Measurements from ENCODE around the gene SERPINC1. TPM values are rescaled to one million over a fixed set of nuclear protein-coding genes. Genes with fewer than 3 reads are reported as not detected.

The SERPINC1 gene
- total RNA-seq, 2 donors from 2014 or later: not detected

- Histone ChIP-seq H3K27ac (peak within 1 kb of the TSS; percentile 91 to 98 (median 97)), H3K4me1 (peaks cover 60% of the 10 kb centered on the region), H3K27me3 (no peaks in the 10 kb centered on the region), H3K36me3 (replicated peaks in 1 of 2; ENCODE audit: insufficient read depth in 1 of 2, low read depth in 2 of 2) (peaks cover 0 to 9% of the 10 kb centered on the region in 2 donors), H3K9me3 (no peaks in the 10 kb centered on the region), H3K4me3 (peak within 1 kb of the TSS; percentile 77 to 88)
- intact Hi-C loops (cut with DNase I): loop anchor here (10.0 kb wide), 1 partner anchor 86 kb away; no protein-coding TSS in a partner anchor
- 0 to 1% methylated on average over 43 to 44 of the region's 53 CpGs for WGBS, 2 donors
- no peak for TF ChIP-seq CTCF (IDR thresholded peaks at IDR 0.05)
- TF ChIP-seq POLR2A (IDR thresholded peaks at IDR 0.05): peak; percentile 9 to 72 (median 62)
- peak; percentile 79 for ATAC-seq
- peak; percentile 96 to 98 (median 96) for DNase-seq
Observed at GRCh38 chr1:173868266-173869020, 48.7 kb downstream of the SERPINC1 start, which contains the start of gene ZBTB37. Gene ZBTB37, plus strand, starts transcription at chr1:173868380. Its CDS starts 1,846 bp downstream, at chr1:173870226.

- no peaks in the 10 kb centered on the region for H3K27me3 ChIP-seq
- peak within 1 kb of the TSS; percentile 77 to 88 for H3K4me3 ChIP-seq
- WGBS, 2 donors: 0 to 1% methylated on average over 23 to 30 of the region's 30 CpGs
- DNase-seq: peak; percentile 99 to 100 (median 100)
- H3K27ac ChIP-seq: peak within 1 kb of the TSS; percentile 91 to 98 (median 97)
- TF ChIP-seq POLR2A (IDR thresholded peaks at IDR 0.05): peak; percentile 95 to 100 (median 100)
- peak in 2 of 7 experiments; percentile 5 to 15 for TF ChIP-seq CTCF (IDR thresholded peaks at IDR 0.05)
- peaks cover 0 to 11% of the 10 kb centered on the region in 2 donors for H3K36me3 ChIP-seq (replicated peaks in 1 of 2; ENCODE audit: insufficient read depth in 1 of 2, low read depth in 2 of 2)
- no peaks in the 10 kb centered on the region for H3K9me3 ChIP-seq
- peaks cover 61% of the 10 kb centered on the region for H3K4me1 ChIP-seq
- ATAC-seq: peak; percentile 90
- intact Hi-C loops (cut with DNase I): loop anchor here (10.0 kb wide), 1 partner anchor 87 kb away; no protein-coding TSS in a partner anchor
Observed at GRCh38 chr1:173867753-173868265, 49.3 kb downstream of the SERPINC1 start, which contains the start of gene GAS5. Gene GAS5, minus strand, starts transcription at chr1:173867989.

GRCh38 chr1:173867141-173867752, 49.9 kb downstream of the SERPINC1 start:
- peak; percentile 1 for ATAC-seq
- TF ChIP-seq CTCF (IDR thresholded peaks at IDR 0.05) (no peak), POLR2A (IDR thresholded peaks at IDR 0.05) (no peak)
- no peaks in the 10 kb centered on the region for H3K9me3 ChIP-seq
- peak overlapping the region; percentile 91 to 98 (median 97) for H3K27ac ChIP-seq
- H3K27me3 ChIP-seq: no peaks in the 10 kb centered on the region
- intact Hi-C loops (cut with DNase I): loop anchor here (10.0 kb wide), 1 partner anchor 88 kb away; no protein-coding TSS in a partner anchor
- 2 to 4% methylated on average over 30 to 32 of the region's 32 CpGs for WGBS, 2 donors
- DNase-seq: no peak
- H3K4me3 ChIP-seq: peak overlapping the region; percentile 71 to 88
- H3K4me1 ChIP-seq: peaks cover 61% of the 10 kb centered on the region
- H3K36me3 ChIP-seq (replicated peaks in 1 of 2; ENCODE audit: insufficient read depth in 1 of 2, low read depth in 2 of 2): peaks cover 0 to 11% of the 10 kb centered on the region in 2 donors

GRCh38 chr1:173866413-173867115, 50.6 kb downstream of the SERPINC1 start:
- H3K4me3 ChIP-seq: peak overlapping the region; percentile 71 to 88
- H3K36me3 ChIP-seq (replicated peaks in 1 of 2; ENCODE audit: insufficient read depth in 1 of 2, low read depth in 2 of 2): peaks cover 0 to 11% of the 10 kb centered on the region in 2 donors
- no peak for TF ChIP-seq POLR2A (IDR thresholded peaks at IDR 0.05)
- TF ChIP-seq CTCF (IDR thresholded peaks at IDR 0.05): no peak
- H3K27ac ChIP-seq: peak overlapping the region in 3 of 4 donors; percentile 96 to 98 (median 98)
- no peaks in the 10 kb centered on the region for H3K27me3 ChIP-seq
- DNase-seq: no peak
- H3K4me1 ChIP-seq: peaks cover 60% of the 10 kb centered on the region
- no peak for ATAC-seq
- no peaks in the 10 kb centered on the region for H3K9me3 ChIP-seq
- WGBS, 2 donors: 6 to 7% methylated on average over 2 of the region's 2 CpGs
- intact Hi-C loops (cut with DNase I): loop anchor here (10.0 kb wide), 1 partner anchor 88 kb away; no protein-coding TSS in a partner anchor
